Breast epithelium (tissue), 4 donors: ENCODE results near the gene HSD3B7. TPM values are rescaled to one million over a fixed set of nuclear protein-coding genes. Genes with fewer than 3 reads are reported as not detected.

Experiments used
- DNase-seq, 2 donors: peaks; one replicate each; pipeline ENCODE4 v3.0.0-alpha.2; 2019; ENCODE audit warnings: low spot score in 2 of 2
- H3K27ac ChIP-seq, 2 donors: fragments of 200-600 bp; sonication (generic) in 1 of 2; one replicate each; pipeline ENCODE4 v1.5.1; 2016 to 2019; ENCODE audit warnings: mild to moderate bottlenecking in 1 of 2
- H3K27me3 ChIP-seq, 2 donors: fragments of 200-600 bp; sonication (generic) in 1 of 2; one replicate each; pipeline versions ENCODE4 v1.5.1 to v1.6.0; 2017 to 2019; ENCODE audit warnings: control low read depth in 1 of 2, mild to moderate bottlenecking in 1 of 2
- H3K36me3 ChIP-seq: fragments of 200-600 bp; one replicate; pipeline ENCODE4 v1.5.1; 2019
- H3K4me1 ChIP-seq, 2 donors: fragments of 200-600 bp; sonication (generic); one replicate each; pipeline ENCODE4 v1.5.1; 2016 to 2019; ENCODE audit warnings: control low read depth in 1 of 2
- H3K4me3 ChIP-seq, 3 donors: fragments of 200-600 bp; sonication (generic); 1 replicate in 2 of 3; 2 replicates in 1 of 3; pipeline ENCODE4 v1.5.1; 2016 to 2019; ENCODE audit warnings: mild to moderate bottlenecking in 3 of 3, moderate library complexity in 2 of 3
- H3K9me3 ChIP-seq, 2 donors: fragments of 200-600 bp; sonication (generic) in 1 of 2; one replicate each; pipeline ENCODE4 v1.5.1; 2016 to 2019; ENCODE audit warnings: control low read depth in 1 of 2
- CTCF ChIP-seq, 3 donors: fragments of 450-650 bp; IDR thresholded peaks; one replicate each; pipeline ENCODE4 v1.5.1; 2016 to 2017; ENCODE audit warnings: antibody characterized with exemption in 3 of 3, mild to moderate bottlenecking in 3 of 3, moderate library complexity in 3 of 3
- POLR2A ChIP-seq: fragments of 450-650 bp; IDR thresholded peaks from one replicate; pipeline ENCODE4 v1.6.1; 2016; ENCODE audit warnings: antibody characterized with exemption, mild to moderate bottlenecking, moderate library complexity
- POLR2AphosphoS5 ChIP-seq, 3 donors: sonication (generic); formaldehyde crosslinking; IDR thresholded peaks; one replicate each; pipeline ENCODE4 v1.6.1; 2017; ENCODE audit warnings: antibody characterized with exemption in 3 of 3
- intact Hi-C: fragments of 100-400 bp; cut with DNase I; formaldehyde crosslinking; loops from one replicate; pipeline ENCODE4 v1.15.1; 2023; ENCODE audit warnings: low total_unique reads
- total RNA-seq, 3 donors: library from RNA; depleted of rRNA; stranded (reverse); fragments of >200 nt; gene quantifications; one replicate each; pipeline ENCODE4 v1.1.0, GENCODE V29; 2016

Gene HSD3B7
- total RNA-seq, 3 donors from 2014 or later, result 12.1 to 27.8 (median 26.9) TPM

- no peak for TF ChIP-seq CTCF (IDR thresholded peaks at IDR 0.05)
- no peak for TF ChIP-seq POLR2A
- no peak for TF ChIP-seq POLR2AphosphoS5 (IDR thresholded peaks at IDR 0.05)
- Histone ChIP-seq H3K4me3 (no peak overlapping the region), H3K9me3 (no peaks in the 10 kb centered on the region), H3K27ac (peak overlapping the region in 1 of 2 donors; percentile 5), H3K27me3 (no peaks in the 10 kb centered on the region), H3K4me1 (no peaks in the 10 kb centered on the region), H3K36me3 (peaks cover 16% of the 10 kb centered on the region)
- intact Hi-C loops, result no loop called here
- DNase-seq, result no peak
These were observed 953 bp upstream of the HSD3B7 start for GRCh38 chr16:30983898-30984610.

DNA sequence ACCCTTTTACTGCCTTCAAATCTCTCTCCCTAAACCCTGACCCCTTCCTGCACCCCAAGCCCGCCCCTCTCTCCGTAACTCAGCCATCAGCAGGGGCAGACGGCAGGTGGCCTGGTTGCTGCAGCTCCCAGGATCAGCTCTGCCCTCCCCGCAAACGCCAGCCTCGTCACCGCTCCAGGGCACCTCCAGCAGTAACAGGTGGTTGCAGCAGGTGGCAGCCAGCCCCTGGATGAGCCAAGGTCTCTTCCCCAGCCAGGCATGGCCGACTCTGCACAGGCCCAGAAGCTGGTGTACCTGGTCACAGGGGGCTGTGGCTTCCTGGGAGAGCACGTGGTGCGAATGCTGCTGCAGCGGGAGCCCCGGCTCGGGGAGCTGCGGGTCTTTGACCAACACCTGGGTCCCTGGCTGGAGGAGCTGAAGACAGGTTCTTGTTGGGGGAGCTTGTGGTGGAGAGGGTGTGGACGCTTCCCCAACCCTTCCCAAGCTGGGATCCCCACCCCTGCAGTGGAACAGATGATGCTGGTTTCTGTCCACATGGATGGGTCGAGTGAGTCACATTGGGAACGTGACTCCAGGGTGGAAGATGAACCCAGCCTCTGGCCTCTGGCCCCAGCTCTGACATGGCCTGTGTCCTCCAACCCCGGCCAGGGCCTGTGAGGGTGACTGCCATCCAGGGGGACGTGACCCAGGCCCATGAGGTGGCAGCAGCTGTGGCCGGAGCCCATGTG lies 558 bp downstream of the HSD3B7 start:
- peaks cover 4% of the 10 kb centered on the region for H3K36me3 ChIP-seq
- peak overlapping the region; percentile 52 to 89 for H3K27ac ChIP-seq
- DNase-seq, result peak; percentile 70 to 88
- H3K27me3 ChIP-seq, result no peaks in the 10 kb centered on the region
- no peak for TF ChIP-seq POLR2A
- TF ChIP-seq CTCF (IDR thresholded peaks at IDR 0.05), result peak in 1 of 3 donors; percentile 8
- peak in 1 of 3 donors; percentile 9 for TF ChIP-seq POLR2AphosphoS5 (IDR thresholded peaks at IDR 0.05)
- no peaks in the 10 kb centered on the region for H3K4me1 ChIP-seq
- H3K4me3 ChIP-seq, result peak overlapping the region; percentile 50 to 66 (median 56)
- H3K9me3 ChIP-seq, result no peaks in the 10 kb centered on the region
- intact Hi-C loops, result no loop called here

DNA sequence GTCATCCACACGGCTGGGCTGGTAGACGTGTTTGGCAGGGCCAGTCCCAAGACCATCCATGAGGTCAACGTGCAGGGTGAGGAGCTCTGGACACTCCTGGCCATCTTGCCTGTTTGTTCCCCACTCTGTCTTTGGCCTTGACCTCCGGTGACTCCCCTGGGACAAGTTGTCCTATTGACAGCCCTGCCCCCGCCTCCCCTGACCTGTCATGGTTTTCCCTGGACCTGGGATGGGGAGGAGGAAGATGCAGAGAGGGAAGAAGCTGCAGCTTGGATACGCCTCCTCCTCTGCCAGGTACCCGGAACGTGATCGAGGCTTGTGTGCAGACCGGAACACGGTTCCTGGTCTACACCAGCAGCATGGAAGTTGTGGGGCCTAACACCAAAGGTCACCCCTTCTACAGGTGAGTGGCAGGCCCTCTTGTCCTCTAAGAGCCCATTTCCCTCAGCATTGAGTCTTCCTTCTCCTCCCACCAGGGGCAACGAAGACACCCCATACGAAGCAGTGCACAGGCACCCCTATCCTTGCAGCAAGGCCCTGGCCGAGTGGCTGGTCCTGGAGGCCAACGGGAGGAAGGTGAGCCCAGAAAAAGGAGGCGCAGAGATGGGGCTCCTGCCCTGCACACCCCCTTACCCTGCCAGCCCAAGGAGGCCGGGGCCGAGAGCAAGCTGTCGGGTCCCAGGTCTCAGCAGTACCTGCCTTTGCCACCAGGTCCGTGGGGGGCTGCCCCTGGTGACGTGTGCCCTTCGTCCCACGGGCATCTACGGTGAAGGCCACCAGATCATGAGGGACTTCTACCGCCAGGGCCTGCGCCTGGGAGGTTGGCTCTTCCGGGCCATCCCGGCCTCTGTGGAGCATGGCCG lies 1.4 kb downstream of the HSD3B7 start:
- TF ChIP-seq POLR2AphosphoS5 (IDR thresholded peaks at IDR 0.05) (no peak), POLR2A (no peak)
- no peaks in the 10 kb centered on the region for H3K27me3 ChIP-seq
- no peak for DNase-seq
- H3K4me3 ChIP-seq, result peak overlapping the region in 2 of 3 donors; percentile 50 to 66
- intact Hi-C loops, result no loop called here
- no peaks in the 10 kb centered on the region for H3K36me3 ChIP-seq
- H3K9me3 ChIP-seq, result no peaks in the 10 kb centered on the region
- H3K4me1 ChIP-seq, result no peaks in the 10 kb centered on the region
- H3K27ac ChIP-seq, result peak overlapping the region in 1 of 2 donors; percentile 89

DNA sequence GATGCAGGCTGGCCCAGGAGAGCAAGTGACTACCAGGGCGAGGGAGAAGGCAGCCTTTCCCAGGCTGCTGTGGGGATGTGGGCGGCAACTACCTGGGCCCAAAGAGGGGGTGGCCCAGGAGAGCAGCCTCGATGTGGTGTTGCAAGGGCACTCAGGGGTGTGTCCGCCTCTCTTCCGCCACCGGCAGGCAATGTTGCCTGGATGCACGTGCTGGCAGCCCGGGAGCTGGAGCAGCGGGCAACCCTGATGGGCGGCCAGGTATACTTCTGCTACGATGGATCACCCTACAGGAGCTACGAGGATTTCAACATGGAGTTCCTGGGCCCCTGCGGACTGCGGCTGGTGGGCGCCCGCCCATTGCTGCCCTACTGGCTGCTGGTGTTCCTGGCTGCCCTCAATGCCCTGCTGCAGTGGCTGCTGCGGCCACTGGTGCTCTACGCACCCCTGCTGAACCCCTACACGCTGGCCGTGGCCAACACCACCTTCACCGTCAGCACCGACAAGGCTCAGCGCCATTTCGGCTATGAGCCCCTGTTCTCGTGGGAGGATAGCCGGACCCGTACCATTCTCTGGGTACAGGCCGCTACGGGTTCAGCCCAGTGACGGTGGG lies 2.7 kb downstream of the HSD3B7 start:
- Histone ChIP-seq H3K27ac (no peak overlapping the region), H3K27me3 (no peaks in the 10 kb centered on the region), H3K4me1 (no peaks in the 10 kb centered on the region), H3K36me3 (no peaks in the 10 kb centered on the region), H3K4me3 (no peak overlapping the region), H3K9me3 (no peaks in the 10 kb centered on the region)
- intact Hi-C loops, result no loop called here
- no peak for TF ChIP-seq CTCF (IDR thresholded peaks at IDR 0.05)
- no peak for DNase-seq

- intact Hi-C loops, result loop anchor here (10.0 kb wide), 1 partner anchor 455 kb away; the partner anchor contains the start of gene ZNF843
- TF ChIP-seq POLR2A (no peak), CTCF (IDR thresholded peaks at IDR 0.05) (no peak), POLR2AphosphoS5 (IDR thresholded peaks at IDR 0.05) (no peak)
- no peaks in the 10 kb centered on the region for H3K36me3 ChIP-seq
- no peak overlapping the region for H3K4me3 ChIP-seq
- no peaks in the 10 kb centered on the region for H3K4me1 ChIP-seq
- H3K27ac ChIP-seq, result no peak overlapping the region
- no peak for DNase-seq
- no peaks in the 10 kb centered on the region for H3K27me3 ChIP-seq
- H3K9me3 ChIP-seq, result no peaks in the 10 kb centered on the region
These were observed 4.6 kb downstream of the HSD3B7 start for GRCh38 chr16:30989469-30990047.
